K562 (cell line): ENCODE results near the gene CCDC78. TPM values are rescaled to one million over a fixed set of nuclear protein-coding genes. Genes with fewer than 3 reads are reported as not detected.
A peak's percentile ranks its signal among the peaks of the same experiment; 100 is the strongest.
"Not testable (repeated sequence)": the region's sequence is repeated elsewhere in the genome, so short reads cannot be mapped to it uniquely, and the experiment has no call there.

Experiments used
- ATAC-seq: fragments of 200-7000 bp; cut with Tn5 transposase; 3 replicates; pipeline ENCODE4 v1.9.1; 2020; ENCODE audit warnings: moderate library complexity
- BruUV-seq: library from RNA; stranded (reverse); fragments of 400-500 nt; replicated peaks from 2 replicates; lab custom pipeline; 2021; lab: Mats Ljungman, UMichigan
- CTCF ChIA-PET: fragments of 300-600 bp; formaldehyde crosslinking; extraction: SDS; loops from one replicate; lab custom pipeline; 2021; ENCODE audit warnings: low intra/inter-chr PET ratio; lab: Yijun Ruan, JAX
- POLR2A ChIA-PET: fragments of 300-600, 350-650 bp; sonication (Branson Sonifier 250); formaldehyde crosslinking; extraction: SDS; loops from one replicate; lab custom pipeline; 2021; ENCODE audit warnings: antibody characterized with exemption, inconsistent platforms; lab: Yijun Ruan, JAX
- DNase-seq, 4 experiments: peaks; one replicate each; pipeline versions ENCODE4 v3.0.0 to v3.0.0-alpha.2; 2011 to 2018; ENCODE audit warnings: low spot score in 3 of 4, mixed read lengths in 3 of 4; ENCODE audit errors: extremely low read depth in 1 of 4
- FAIRE-seq: peaks from 2 replicates; lab custom pipeline; 2011; peaks lifted over from hg19 to GRCh38; lab: Jason Lieb, UNC
- H2AFZ ChIP-seq: 2 replicates; pipeline ENCODE4 v1.6.0; 2011; ENCODE audit warnings: low read depth, low read length, control low read depth, inconsistent platforms
- H3K27ac ChIP-seq: fragments of 200-600 bp; 3 replicates; pipeline ENCODE4 v1.8.0; 2011; ENCODE audit warnings: low read depth, mild to moderate bottlenecking, control low read depth, inconsistent platforms, low read length, moderate library complexity, mixed read lengths; ENCODE audit errors: extremely low read depth
- H3K27me3 ChIP-seq, 2 experiments: fragments of 300-600 bp in 1 of 2; 2 replicates in 1 of 2; 3 replicates in 1 of 2; pipeline versions ENCODE4 v1.6.0 to v1.8.0; 2011; ENCODE audit warnings: inconsistent platforms in 2 of 2, low read length in 2 of 2, mild to moderate bottlenecking in 1 of 2, mixed read lengths in 1 of 2, moderate library complexity in 1 of 2; ENCODE audit not compliant: control insufficient read depth in 2 of 2, insufficient read depth in 2 of 2
- H3K36me3 ChIP-seq: fragments of 300-600 bp; 3 replicates; pipeline ENCODE4 v1.8.0; 2011; ENCODE audit warnings: mild to moderate bottlenecking, low read length, inconsistent platforms; ENCODE audit not compliant: control insufficient read depth, insufficient read depth
- H3K4me1 ChIP-seq, 2 experiments: fragments of 200-600 bp in 1 of 2; replicated peaks in 1 of 2; 2 replicates in 1 of 2; 3 replicates in 1 of 2; pipeline versions ENCODE4 v1.5.1 to v1.8.0; 2011; ENCODE audit warnings: inconsistent platforms in 2 of 2, low read length in 2 of 2, mild to moderate bottlenecking in 1 of 2, mixed read lengths in 1 of 2, moderate library complexity in 1 of 2; ENCODE audit not compliant: control insufficient read depth in 2 of 2, insufficient read depth in 2 of 2
- H3K4me2 ChIP-seq: 2 replicates; pipeline ENCODE4 v1.6.1; 2011; ENCODE audit warnings: low read length, control low read depth, inconsistent platforms, mixed read lengths; ENCODE audit not compliant: insufficient read depth
- H3K4me3 ChIP-seq: fragments of 200-600 bp; sonication (generic), shearing (Covaris generic); 2 replicates; pipeline ENCODE4 v1.5.1; 2016; ENCODE audit warnings: control low read depth, inconsistent platforms
- H3K79me2 ChIP-seq: fragments of 200-600 bp; 3 replicates; pipeline ENCODE4 v1.8.0; 2011; ENCODE audit warnings: low read length, inconsistent platforms; ENCODE audit not compliant: control insufficient read depth, insufficient read depth
- H3K9ac ChIP-seq, 2 experiments: 2 replicates each; pipeline versions ENCODE4 v1.6.0 to v1.6.1; 2011; ENCODE audit warnings: low read depth in 2 of 2, low read length in 2 of 2, control low read depth in 1 of 2, inconsistent platforms in 1 of 2, mild to moderate bottlenecking in 1 of 2, mixed read lengths in 1 of 2; ENCODE audit not compliant: insufficient read depth in 1 of 2
- H3K9me1 ChIP-seq: one replicate; pipeline ENCODE4 v1.6.0; 2011; ENCODE audit warnings: inconsistent platforms, mild to moderate bottlenecking, low read length, moderate library complexity; ENCODE audit not compliant: control insufficient read depth, insufficient read depth
- H3K9me3 ChIP-seq: replicated peaks from 2 replicates; pipeline ENCODE4 v1.5.1; 2011; ENCODE audit warnings: low read depth, low read length, inconsistent platforms; ENCODE audit not compliant: control insufficient read depth, insufficient read depth
- H4K20me1 ChIP-seq: replicated peaks from 2 replicates; pipeline ENCODE4 v1.6.1; 2011; ENCODE audit warnings: low read length, inconsistent platforms, mixed read lengths; ENCODE audit not compliant: control insufficient read depth, insufficient read depth
- ADNP ChIP-seq: fragments of 200-800 bp; sonication (Bioruptor generic); IDR thresholded peaks from 2 replicates; pipeline ENCODE4 v1.6.1; 2016; ENCODE audit warnings: missing genetic modification characterization, missing compliant biosample characterization
- HDAC1 ChIP-seq, 2 experiments: fragments of 450-650 bp; IDR thresholded peaks; 2 replicates each; pipeline ENCODE4 v1.6.1; 2016 to 2017; ENCODE audit warnings: inconsistent platforms in 1 of 2, mild to moderate bottlenecking in 1 of 2, moderate library complexity in 1 of 2
- LCOR ChIP-seq: sonication (generic); formaldehyde crosslinking; IDR thresholded peaks from 2 replicates; pipeline ENCODE4 v1.8.0; 2022; ENCODE audit warnings: mild to moderate bottlenecking, missing genetic modification reagents
- POLR2G ChIP-seq: fragments of 200-400 bp; formaldehyde crosslinking; IDR thresholded peaks from 2 replicates; pipeline ENCODE4 v1.6.1; 2017; ENCODE audit warnings: low read depth, mild to moderate bottlenecking, antibody characterized with exemption, low read length, moderate library complexity
- ZNF766 ChIP-seq: fragments of 200-800 bp; sonication (Bioruptor generic); conservative IDR thresholded peaks from 2 replicates; pipeline ENCODE4 v1.6.1; 2016; ENCODE audit warnings: missing genetic modification characterization, missing compliant biosample characterization
- whole genome bisulfite sequencing: fragments of 100-300 bp; shearing (Covaris generic); methylation state at CpG from one replicate; pipeline ENCODE4 v1.1.6; 2016; ENCODE audit warnings: low coverage, mixed read lengths; ENCODE audit not compliant: insufficient coverage; ENCODE audit errors: missing lambda C conversion rate; 5-methylcytosine and 5-hydroxymethylcytosine counted together
- in situ Hi-C: fragments of 300-500 bp; cut with MboI; formaldehyde crosslinking; loops from 4 replicates; pipeline ENCODE4 v1.15.0; 2018; ENCODE audit warnings: inconsistent platforms, mixed read lengths
- intact Hi-C: fragments of 100-400 bp; cut with micrococcal nuclease; formaldehyde crosslinking; loops from 2 replicates; pipeline ENCODE4 v1.14.2; 2022
- polyA plus RNA-seq, 8 experiments: library from polyadenylated mRNA; depleted of rRNA in 4 of 8; stranded (reverse) in 5 of 8; unstranded in 3 of 8; fragments of >200 nt; fragmentation: Nextera tagmentation in 2 of 8; fragmentation: Illumina TruSeq in 1 of 8; extraction: Ambion mirVana in 2 of 8; extraction: Trizol in 1 of 8; gene quantifications; 2 replicates each; pipeline versions ENCODE4 v1.2.1 to v1.2.3, GENCODE V29; 2011 to 2014; ENCODE audit warnings: inconsistent platforms in 1 of 8, missing spikeins in 1 of 8
- total RNA-seq, 7 experiments: library from RNA; depleted of rRNA in 6 of 7; stranded (reverse); fragments of >200 nt in 6 of 7; fragmentation: Illumina TruSeq in 2 of 7; extraction: Trizol in 2 of 7; gene quantifications; 2 replicates each; pipeline versions ENCODE4 v1.2.1 to v1.2.3, GENCODE V29; 2011 to 2021; ENCODE audit warnings: low replicate concordance in 1 of 7

Gene CCDC78
- total and polyA plus RNA-seq, 9 of the 15 experiments (the other 6 are each of a cell fraction or from before 2014, with no cell fraction given), result 0.24 to 17.7 (median 2.9) TPM

- FAIRE-seq, H3K4me2 ChIP-seq, CTCF ChIA-PET, BruUV-seq, H3K4me3 ChIP-seq, H3K27ac ChIP-seq, H3K36me3 ChIP-seq, H3K9me3 ChIP-seq, H4K20me1 ChIP-seq, H3K79me2 ChIP-seq, H3K9ac ChIP-seq, intact Hi-C loops, H2AFZ ChIP-seq, in situ Hi-C loops, ATAC-seq, DNase-seq, H3K27me3 ChIP-seq, H3K9me1 ChIP-seq: not testable (repeated sequence)
- H3K4me1 ChIP-seq, result peaks cover 9 to 14% of the 10 kb centered on the region in 2 experiments; a peak in 4 of 5 replicates
- TF ChIP-seq ADNP (tag) (peak; percentile 42; the same call in 1 of the 2 replicates), ZNF766 (CRISPR knock-in tag) (peak; percentile 65)
- POLR2A ChIA-PET, result interaction anchor here (1.1 to 1.5 kb wide), 2 partner anchors 18 to 19 kb away, joined by 4 read pairs; no protein-coding TSS in a partner anchor
- WGBS, result 34% methylated on average over 8 of the region's 11 CpGs
Observed at GRCh38 chr16:754121-754607, 27.9 kb upstream of the CCDC78 start.

- Histone ChIP-seq H3K4me2 (no peak overlapping the region), H3K79me2 (no peaks in the 10 kb centered on the region), H3K4me1 (peaks cover 6 to 18% of the 10 kb centered on the region in 2 experiments; a peak in 3 of 5 replicates), H3K27ac (no peak overlapping the region), H3K9ac (peak overlapping the region in 1 of 2 experiments; percentile 48; a peak in 1 of 4 replicates), H3K36me3 (no peaks in the 10 kb centered on the region), H3K9me1 (no peaks in the 10 kb centered on the region), H3K4me3 (no peak overlapping the region), H3K27me3 (no peaks in the 10 kb centered on the region), H4K20me1 (no peaks in the 10 kb centered on the region), H3K9me3 (no peaks in the 10 kb centered on the region), H2AFZ (peak overlapping the region; percentile 55)
- ChIA-PET CTCF (no interaction called here), POLR2A (interaction anchor here (0.6 to 1.4 kb wide), 3 partner anchors 11 to 345 kb away, joined by 3 to 5 read pairs (median 3); partner anchors contain the start of gene CIAO3)
- intact Hi-C loops, result no loop called here
- ATAC-seq (no peak), FAIRE-seq (no peak), DNase-seq (no peak)
- in situ Hi-C loops, result no loop called here
- 32% methylated on average over 10 of the region's 10 CpGs for WGBS
- BruUV-seq, result no TSS peak
- no peak for TF ChIP-seq POLR2G
- TF ChIP-seq LCOR (CRISPR knock-in tag), result no peak
- no peak for TF ChIP-seq HDAC1 (IDR thresholded peaks at IDR 0.05)
Observed at GRCh38 chr16:752007-752312, 25.7 kb upstream of the CCDC78 start.
